SK-N-SH treated with all-trans-retinoic acid at 6 μM for 48 hours (cell line): ENCODE results near the gene LPIN2.

Source experiments
- CSDC2 ChIP-seq: fragments of 250-450 bp; sonication (Bioruptor Pico); IDR thresholded peaks from 2 replicates; pipeline ENCODE4 v1.5.0; 2020; ENCODE audit warnings: mild to moderate bottlenecking, moderate library complexity
- RARB ChIP-seq: fragments of 250-450 bp; sonication (Bioruptor Pico); IDR thresholded peaks from 2 replicates; pipeline ENCODE4 v1.8.0; 2021; ENCODE audit warnings: mild to moderate bottlenecking, moderate library complexity
- ZFP3 ChIP-seq: fragments of 250-450 bp; sonication (Bioruptor Pico); IDR thresholded peaks from 2 replicates; pipeline ENCODE4 v1.5.0; 2020; ENCODE audit warnings: mild to moderate bottlenecking, moderate library complexity
- TF ChIP-seq, protein P1 (sequence below): fragments of 250-450 bp; sonication (Bioruptor Pico); IDR thresholded peaks from 2 replicates; pipeline ENCODE4 v1.8.0; 2020; ENCODE audit warnings: mild to moderate bottlenecking, moderate library complexity, borderline replicate concordance

DNA sequence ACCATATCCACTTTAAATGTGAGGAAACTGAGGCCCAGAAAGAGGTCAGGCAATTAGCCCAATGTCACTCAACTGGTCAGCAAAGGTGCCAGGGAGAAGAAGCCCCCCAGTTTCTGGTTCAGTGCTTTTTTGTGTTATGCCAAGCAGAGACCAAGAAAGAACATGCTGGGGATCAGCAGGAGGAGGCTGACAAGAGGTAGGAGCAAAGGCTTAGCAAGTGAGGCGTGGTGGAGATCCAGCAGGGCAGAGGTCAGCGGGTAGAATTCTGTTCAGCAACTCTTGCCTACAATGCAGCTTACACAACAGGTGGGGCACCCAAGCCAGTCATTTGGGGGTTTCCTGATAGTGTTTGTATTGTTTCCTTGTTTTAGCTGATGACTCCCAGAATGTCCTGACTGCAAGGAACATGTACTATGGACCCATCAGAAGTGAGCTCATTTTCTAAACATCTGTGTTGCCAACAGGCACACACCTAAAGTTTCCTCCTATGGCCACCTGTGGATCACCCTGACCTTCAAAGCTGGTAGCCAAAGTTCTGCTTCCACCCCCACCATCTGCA, 28.2 kb downstream of the LPIN2 start:
- TF ChIP-seq, protein P1, sequence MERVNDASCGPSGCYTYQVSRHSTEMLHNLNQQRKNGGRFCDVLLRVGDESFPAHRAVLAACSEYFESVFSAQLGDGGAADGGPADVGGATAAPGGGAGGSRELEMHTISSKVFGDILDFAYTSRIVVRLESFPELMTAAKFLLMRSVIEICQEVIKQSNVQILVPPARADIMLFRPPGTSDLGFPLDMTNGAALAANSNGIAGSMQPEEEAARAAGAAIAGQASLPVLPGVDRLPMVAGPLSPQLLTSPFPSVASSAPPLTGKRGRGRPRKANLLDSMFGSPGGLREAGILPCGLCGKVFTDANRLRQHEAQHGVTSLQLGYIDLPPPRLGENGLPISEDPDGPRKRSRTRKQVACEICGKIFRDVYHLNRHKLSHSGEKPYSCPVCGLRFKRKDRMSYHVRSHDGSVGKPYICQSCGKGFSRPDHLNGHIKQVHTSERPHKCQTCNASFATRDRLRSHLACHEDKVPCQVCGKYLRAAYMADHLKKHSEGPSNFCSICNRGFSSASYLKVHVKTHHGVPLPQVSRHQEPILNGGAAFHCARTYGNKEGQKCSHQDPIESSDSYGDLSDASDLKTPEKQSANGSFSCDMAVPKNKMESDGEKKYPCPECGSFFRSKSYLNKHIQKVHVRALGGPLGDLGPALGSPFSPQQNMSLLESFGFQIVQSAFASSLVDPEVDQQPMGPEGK, result no peak
- TF ChIP-seq ZFP3 (CRISPR knock-in tag), result no peak
- no peak for TF ChIP-seq RARB
- TF ChIP-seq CSDC2 (CRISPR knock-in tag), result no peak
